ENCODE measurements around the gene SRL. TPM values are rescaled to one million over a fixed set of nuclear protein-coding genes. Genes with fewer than 3 reads are reported as not detected.
A peak's percentile ranks its signal among the peaks of the same experiment; 100 is the strongest.

Gene SRL
- total RNA-seq, result not detected

- no peak within 1 kb of the TSS for H3K27ac Mint-ChIP-seq
- ATAC-seq (no peak), DNase-seq (no peak)
- ChIA-PET POLR2A (no interaction called here), CTCF (interaction anchor here (2.6 kb wide), 1 partner anchor 12 kb away, joined by 8 read pairs; no protein-coding TSS in a partner anchor)
- H3K4me1 Mint-ChIP-seq (ENCODE audit: low read depth), result peaks cover 13% of the 10 kb centered on the region
- H3K9me3 Mint-ChIP-seq (ENCODE audit: insufficient read depth), result no peaks in the 10 kb centered on the region
- no peaks in the 10 kb centered on the region for H3K36me3 Mint-ChIP-seq (ENCODE audit: low read depth)
- H3K4me3 Mint-ChIP-seq, result no peak within 1 kb of the TSS
- peaks cover 3% of the 10 kb centered on the region for H3K27me3 Mint-ChIP-seq (ENCODE audit: low read depth)
Measured at GRCh38 chr16:4241928-4242283, at the start of gene SRL. TSS of gene SRL (minus strand) at chr16:4242080. CDS start at chr16:4242067, 13 bp downstream.

- ChIA-PET CTCF (interaction anchor here (0.6 to 2.4 kb wide), 7 partner anchors 14 to 42 kb away, joined by 3 to 25 read pairs (median 6); no protein-coding TSS in a partner anchor), POLR2A (no interaction called here)
- Mint-ChIP-seq H3K27me3 (ENCODE audit: low read depth) (peaks cover 2% of the 10 kb centered on the region), H3K27ac (no peak overlapping the region), H3K4me3 (no peak overlapping the region), H3K9me3 (ENCODE audit: insufficient read depth) (no peaks in the 10 kb centered on the region), H3K36me3 (ENCODE audit: low read depth) (no peaks in the 10 kb centered on the region), H3K4me1 (ENCODE audit: low read depth) (peaks cover 9% of the 10 kb centered on the region)
- no peak for DNase-seq
- ATAC-seq, result no peak
Measured at GRCh38 chr16:4290236-4290830, 48.5 kb upstream of the SRL start.

- H3K4me3 Mint-ChIP-seq, result no peak overlapping the region
- ATAC-seq (peak; percentile 98), DNase-seq (peak; percentile 85)
- POLR2A ChIA-PET, result interaction anchor here (0.7 to 1.2 kb wide), 2 partner anchors 44 to 62 kb away, joined by 3 read pairs; no protein-coding TSS in a partner anchor
- CTCF ChIA-PET, result interaction anchor here (0.6 to 2.4 kb wide), 26 partner anchors 9 to 323 kb away, joined by 3 to 35 read pairs (median 4); no protein-coding TSS in a partner anchor
- no peak overlapping the region for H3K27ac Mint-ChIP-seq
- H3K27me3 Mint-ChIP-seq (ENCODE audit: low read depth), result peaks cover 2% of the 10 kb centered on the region
- peaks cover 11% of the 10 kb centered on the region for H3K4me1 Mint-ChIP-seq (ENCODE audit: low read depth)
- no peaks in the 10 kb centered on the region for H3K9me3 Mint-ChIP-seq (ENCODE audit: insufficient read depth)
- H3K36me3 Mint-ChIP-seq (ENCODE audit: low read depth), result no peaks in the 10 kb centered on the region
Measured at GRCh38 chr16:4288148-4288921, 46.5 kb upstream of the SRL start.

GRCh38 chr16:4285167-4285566 is 43.3 kb upstream of the SRL start:
- no peaks in the 10 kb centered on the region for H3K36me3 Mint-ChIP-seq (ENCODE audit: low read depth)
- peaks cover 11% of the 10 kb centered on the region for H3K4me1 Mint-ChIP-seq (ENCODE audit: low read depth)
- DNase-seq, result no peak
- ChIA-PET CTCF (no interaction called here), POLR2A (no interaction called here)
- ATAC-seq, result no peak
- H3K27ac Mint-ChIP-seq, result no peak overlapping the region
- no peaks in the 10 kb centered on the region for H3K9me3 Mint-ChIP-seq (ENCODE audit: insufficient read depth)
- H3K27me3 Mint-ChIP-seq (ENCODE audit: low read depth), result peaks cover 11% of the 10 kb centered on the region
- no peak overlapping the region for H3K4me3 Mint-ChIP-seq

GRCh38 chr16:4283939-4284338 is 42.1 kb upstream of the SRL start:
- H3K27ac Mint-ChIP-seq, result no peak overlapping the region
- ATAC-seq (no peak), DNase-seq (no peak)
- POLR2A ChIA-PET, result interaction anchor here (1.3 kb wide), 1 partner anchor 10 kb away, joined by 3 read pairs; no protein-coding TSS in a partner anchor
- H3K9me3 Mint-ChIP-seq (ENCODE audit: insufficient read depth), result no peaks in the 10 kb centered on the region
- peaks cover 11% of the 10 kb centered on the region for H3K4me1 Mint-ChIP-seq (ENCODE audit: low read depth)
- no peaks in the 10 kb centered on the region for H3K36me3 Mint-ChIP-seq (ENCODE audit: low read depth)
- H3K27me3 Mint-ChIP-seq (ENCODE audit: low read depth), result peaks cover 11% of the 10 kb centered on the region
- no peak overlapping the region for H3K4me3 Mint-ChIP-seq
- CTCF ChIA-PET, result interaction anchor here (0.7 to 0.9 kb wide), 3 partner anchors 10 to 68 kb away, joined by 3 to 4 read pairs (median 3); no protein-coding TSS in a partner anchor

GRCh38 chr16:4283441-4283840 is 41.6 kb upstream of the SRL start:
- POLR2A ChIA-PET, result interaction anchor here (1.3 kb wide), 1 partner anchor 10 kb away, joined by 3 read pairs; no protein-coding TSS in a partner anchor
- Mint-ChIP-seq H3K27ac (no peak overlapping the region), H3K4me1 (ENCODE audit: low read depth) (peaks cover 9% of the 10 kb centered on the region), H3K4me3 (no peak overlapping the region), H3K9me3 (ENCODE audit: insufficient read depth) (no peaks in the 10 kb centered on the region), H3K27me3 (ENCODE audit: low read depth) (peaks cover 11% of the 10 kb centered on the region), H3K36me3 (ENCODE audit: low read depth) (no peaks in the 10 kb centered on the region)
- ATAC-seq, result no peak
- no peak for DNase-seq
- CTCF ChIA-PET, result interaction anchor here (0.7 to 0.9 kb wide), 4 partner anchors 10 to 76 kb away, joined by 3 to 4 read pairs (median 3); no protein-coding TSS in a partner anchor

GRCh38 chr16:4280625-4281024 is 38.7 kb upstream of the SRL start:
- Mint-ChIP-seq H3K27ac (no peak overlapping the region), H3K27me3 (ENCODE audit: low read depth) (peaks cover 11% of the 10 kb centered on the region), H3K4me3 (no peak overlapping the region), H3K36me3 (ENCODE audit: low read depth) (no peaks in the 10 kb centered on the region), H3K4me1 (ENCODE audit: low read depth) (peaks cover 2% of the 10 kb centered on the region), H3K9me3 (ENCODE audit: insufficient read depth) (no peaks in the 10 kb centered on the region)
- ChIA-PET POLR2A (no interaction called here), CTCF (interaction anchor here (1.3 to 2.6 kb wide), 2 partner anchors 8 to 49 kb away, joined by 3 to 8 read pairs; no protein-coding TSS in a partner anchor)
- no peak for ATAC-seq
- no peak for DNase-seq

- DNase-seq (no peak), ATAC-seq (no peak)
- Mint-ChIP-seq H3K4me1 (ENCODE audit: low read depth) (peaks cover 3% of the 10 kb centered on the region), H3K4me3 (no peak overlapping the region), H3K36me3 (ENCODE audit: low read depth) (no peaks in the 10 kb centered on the region), H3K9me3 (ENCODE audit: insufficient read depth) (no peaks in the 10 kb centered on the region), H3K27me3 (ENCODE audit: low read depth) (peaks cover 9% of the 10 kb centered on the region), H3K27ac (no peak overlapping the region)
- ChIA-PET CTCF (interaction anchor here (1.4 to 2.6 kb wide), 3 partner anchors 11 to 15 kb away, joined by 3 to 10 read pairs (median 8); no protein-coding TSS in a partner anchor), POLR2A (no interaction called here)
Measured at GRCh38 chr16:4277987-4278513, 36.2 kb upstream of the SRL start.

- ATAC-seq (no peak), DNase-seq (no peak)
- ChIA-PET CTCF (interaction anchor here (1.1 to 1.8 kb wide), 3 partner anchors 10 to 54 kb away, joined by 3 to 5 read pairs (median 4); no protein-coding TSS in a partner anchor), POLR2A (no interaction called here)
- Mint-ChIP-seq H3K4me3 (no peak overlapping the region), H3K4me1 (ENCODE audit: low read depth) (peaks cover 7% of the 10 kb centered on the region), H3K9me3 (ENCODE audit: insufficient read depth) (no peaks in the 10 kb centered on the region), H3K36me3 (ENCODE audit: low read depth) (no peaks in the 10 kb centered on the region), H3K27ac (no peak overlapping the region), H3K27me3 (ENCODE audit: low read depth) (peaks cover 2% of the 10 kb centered on the region)
Measured at GRCh38 chr16:4275861-4276260, 34.0 kb upstream of the SRL start.

GRCh38 chr16:4273858-4274311 is 32.0 kb upstream of the SRL start:
- peak overlapping the region; percentile 67 for H3K27ac Mint-ChIP-seq
- peaks cover 14% of the 10 kb centered on the region for H3K4me1 Mint-ChIP-seq (ENCODE audit: low read depth)
- H3K4me3 Mint-ChIP-seq, result peak overlapping the region; percentile 85
- ATAC-seq, result peak; percentile 3
- no peaks in the 10 kb centered on the region for H3K36me3 Mint-ChIP-seq (ENCODE audit: low read depth)
- H3K27me3 Mint-ChIP-seq (ENCODE audit: low read depth), result no peaks in the 10 kb centered on the region
- ChIA-PET POLR2A (interaction anchor here (0.8 to 1.9 kb wide), 3 partner anchors 10 to 141 kb away, joined by 3 to 6 read pairs (median 5); no protein-coding TSS in a partner anchor), CTCF (interaction anchor here (0.8 to 3.0 kb wide), 15 partner anchors 10 to 351 kb away, joined by 3 to 24 read pairs (median 4); partner anchors contain the start of genes MGRN1 and PAM16)
- no peaks in the 10 kb centered on the region for H3K9me3 Mint-ChIP-seq (ENCODE audit: insufficient read depth)
- peak; percentile 59 for DNase-seq

GRCh38 chr16:4272114-4272956 is 30.5 kb upstream of the SRL start:
- Mint-ChIP-seq H3K36me3 (ENCODE audit: low read depth) (no peaks in the 10 kb centered on the region), H3K9me3 (ENCODE audit: insufficient read depth) (no peaks in the 10 kb centered on the region), H3K27ac (peak overlapping the region; percentile 91), H3K4me1 (ENCODE audit: low read depth) (peaks cover 19% of the 10 kb centered on the region), H3K4me3 (peak overlapping the region; percentile 85), H3K27me3 (ENCODE audit: low read depth) (no peaks in the 10 kb centered on the region)
- ChIA-PET POLR2A (interaction anchor here (0.9 to 2.6 kb wide), 8 partner anchors 12 to 143 kb away, joined by 3 to 11 read pairs (median 4); no protein-coding TSS in a partner anchor), CTCF (interaction anchor here (1.1 to 3.0 kb wide), 9 partner anchors 10 to 131 kb away, joined by 3 to 39 read pairs (median 9); partner anchors contain the start of gene PAM16)
- DNase-seq, result no peak
- ATAC-seq, result peak; percentile 29
